ENCODE measurements around the gene CYP27B1.
A peak's percentile ranks its signal among the peaks of the same experiment; 100 is the strongest.

CYP27B1 gene

GRCh38 chr12:57783466-57783801, 16.6 kb upstream of the CYP27B1 start:
- peak overlapping the region; percentile 100 for H3K4me3 ChIP-seq (ENCODE audit: low read length)
- TF ChIP-seq CTCF (conservative IDR thresholded peaks at IDR 0.05; ENCODE audit: low read length), result no peak
- DNase-seq (ENCODE audit: low read depth), result no peak

- peak; percentile 93 for DNase-seq (ENCODE audit: low read depth)
- TF ChIP-seq CTCF (conservative IDR thresholded peaks at IDR 0.05; ENCODE audit: low read length), result peak; percentile 86
- H3K4me3 ChIP-seq (ENCODE audit: low read length), result peak within 1 kb of the TSS; percentile 100
Measured at GRCh38 chr12:57782608-57783465, 16.0 kb upstream of the CYP27B1 start, which contains the start of gene TSFM. TSFM (plus strand) TSS chr12:57782787; CDS start chr12:57782802, 15 bp downstream.

GRCh38 chr12:57782243-57782607, 15.3 kb upstream of the CYP27B1 start:
- no peak for DNase-seq (ENCODE audit: low read depth)
- H3K4me3 ChIP-seq (ENCODE audit: low read length), result no peak overlapping the region
- no peak for TF ChIP-seq CTCF (conservative IDR thresholded peaks at IDR 0.05; ENCODE audit: low read length)

- no peak for TF ChIP-seq CTCF (conservative IDR thresholded peaks at IDR 0.05; ENCODE audit: low read length)
- no peak for DNase-seq (ENCODE audit: low read depth)
- no peak overlapping the region for H3K4me3 ChIP-seq (ENCODE audit: low read length)
Measured at GRCh38 chr12:57781801-57782200, 14.9 kb upstream of the CYP27B1 start.

GRCh38 chr12:57781244-57781643, 14.4 kb upstream of the CYP27B1 start:
- DNase-seq (ENCODE audit: low read depth), result no peak
- TF ChIP-seq CTCF (conservative IDR thresholded peaks at IDR 0.05; ENCODE audit: low read length), result no peak
- no peak overlapping the region for H3K4me3 ChIP-seq (ENCODE audit: low read length)

- no peak overlapping the region for H3K4me3 ChIP-seq (ENCODE audit: low read length)
- no peak for TF ChIP-seq CTCF (conservative IDR thresholded peaks at IDR 0.05; ENCODE audit: low read length)
- DNase-seq (ENCODE audit: low read depth), result no peak
Measured at GRCh38 chr12:57780284-57780897, 13.5 kb upstream of the CYP27B1 start.

GRCh38 chr12:57779736-57780135, 12.9 kb upstream of the CYP27B1 start:
- H3K4me3 ChIP-seq (ENCODE audit: low read length), result no peak overlapping the region
- DNase-seq (ENCODE audit: low read depth), result no peak
- no peak for TF ChIP-seq CTCF (conservative IDR thresholded peaks at IDR 0.05; ENCODE audit: low read length)

All from AG10803 (cell line).